ENCODE measurements around the gene UBE2V1. TPM values are rescaled to one million over a fixed set of nuclear protein-coding genes. Genes with fewer than 3 reads are reported as not detected.

Gene UBE2V1
- total RNA-seq, 1 donor from 2014 or later = 149 TPM

DNA sequence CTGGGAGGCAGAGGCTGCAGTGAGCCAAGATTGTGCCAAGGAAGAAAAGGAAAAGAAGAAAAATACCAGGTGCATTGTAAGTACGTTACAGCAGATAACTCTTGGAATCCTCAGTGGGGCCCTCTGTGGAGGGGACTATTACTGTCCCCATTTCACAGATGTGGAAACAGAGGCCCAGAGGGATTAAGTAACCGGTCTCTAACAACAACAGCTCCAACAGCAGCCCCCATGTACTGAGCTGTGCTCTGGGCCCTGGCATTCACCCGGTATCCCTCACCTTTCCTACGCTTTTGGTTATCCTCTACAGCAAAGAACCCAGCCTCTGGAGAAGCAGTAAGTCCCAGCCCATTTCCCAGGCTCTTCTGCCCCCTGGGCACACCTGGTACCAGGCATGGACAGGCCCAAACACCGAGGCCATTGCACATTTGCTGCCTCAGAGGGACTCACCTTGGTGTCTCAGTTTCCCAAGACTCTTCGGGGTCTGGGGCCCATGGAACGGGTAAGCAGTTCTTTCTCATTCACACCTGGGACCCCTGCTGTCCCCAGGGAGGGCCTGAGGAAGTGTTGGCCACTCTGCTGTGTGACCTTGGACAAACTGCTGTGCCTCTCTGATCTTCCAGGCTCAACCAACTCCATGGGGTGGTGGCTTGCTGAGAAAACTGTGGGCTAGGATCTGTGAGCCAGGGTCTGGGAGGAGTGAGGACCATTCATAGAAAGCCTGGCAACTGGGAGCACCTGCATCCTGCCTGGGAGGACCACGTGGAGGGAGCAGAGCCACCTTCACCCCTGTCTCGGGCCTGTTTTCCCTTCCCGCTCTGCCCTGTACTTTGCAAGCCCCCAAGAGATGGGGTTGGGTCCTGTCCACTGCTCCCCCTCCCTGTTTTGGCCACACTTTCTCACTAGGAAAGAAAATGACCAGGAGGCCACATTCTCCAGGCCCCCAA is 70.3 kb downstream of the UBE2V1 start:
- Mint-ChIP-seq H3K4me3 (ENCODE audit: unreplicated experiment) (no peak overlapping the region), H3K36me3 (ENCODE audit: unreplicated experiment) (no peaks in the 10 kb centered on the region), H3K4me1 (ENCODE audit: low read depth, unreplicated experiment) (peaks cover 2% of the 10 kb centered on the region), H3K27ac (ENCODE audit: unreplicated experiment) (no peak overlapping the region), H3K27me3 (ENCODE audit: unreplicated experiment) (no peaks in the 10 kb centered on the region), H3K9me3 (ENCODE audit: unreplicated experiment) (peaks cover 4% of the 10 kb centered on the region)
- no peak for DNase-seq
- TF ChIP-seq, protein P1, sequence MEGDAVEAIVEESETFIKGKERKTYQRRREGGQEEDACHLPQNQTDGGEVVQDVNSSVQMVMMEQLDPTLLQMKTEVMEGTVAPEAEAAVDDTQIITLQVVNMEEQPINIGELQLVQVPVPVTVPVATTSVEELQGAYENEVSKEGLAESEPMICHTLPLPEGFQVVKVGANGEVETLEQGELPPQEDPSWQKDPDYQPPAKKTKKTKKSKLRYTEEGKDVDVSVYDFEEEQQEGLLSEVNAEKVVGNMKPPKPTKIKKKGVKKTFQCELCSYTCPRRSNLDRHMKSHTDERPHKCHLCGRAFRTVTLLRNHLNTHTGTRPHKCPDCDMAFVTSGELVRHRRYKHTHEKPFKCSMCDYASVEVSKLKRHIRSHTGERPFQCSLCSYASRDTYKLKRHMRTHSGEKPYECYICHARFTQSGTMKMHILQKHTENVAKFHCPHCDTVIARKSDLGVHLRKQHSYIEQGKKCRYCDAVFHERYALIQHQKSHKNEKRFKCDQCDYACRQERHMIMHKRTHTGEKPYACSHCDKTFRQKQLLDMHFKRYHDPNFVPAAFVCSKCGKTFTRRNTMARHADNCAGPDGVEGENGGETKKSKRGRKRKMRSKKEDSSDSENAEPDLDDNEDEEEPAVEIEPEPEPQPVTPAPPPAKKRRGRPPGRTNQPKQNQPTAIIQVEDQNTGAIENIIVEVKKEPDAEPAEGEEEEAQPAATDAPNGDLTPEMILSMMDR (IDR thresholded peaks at IDR 0.05; ENCODE audit: partially characterized antibody, unreplicated experiment) = no peak

DNA sequence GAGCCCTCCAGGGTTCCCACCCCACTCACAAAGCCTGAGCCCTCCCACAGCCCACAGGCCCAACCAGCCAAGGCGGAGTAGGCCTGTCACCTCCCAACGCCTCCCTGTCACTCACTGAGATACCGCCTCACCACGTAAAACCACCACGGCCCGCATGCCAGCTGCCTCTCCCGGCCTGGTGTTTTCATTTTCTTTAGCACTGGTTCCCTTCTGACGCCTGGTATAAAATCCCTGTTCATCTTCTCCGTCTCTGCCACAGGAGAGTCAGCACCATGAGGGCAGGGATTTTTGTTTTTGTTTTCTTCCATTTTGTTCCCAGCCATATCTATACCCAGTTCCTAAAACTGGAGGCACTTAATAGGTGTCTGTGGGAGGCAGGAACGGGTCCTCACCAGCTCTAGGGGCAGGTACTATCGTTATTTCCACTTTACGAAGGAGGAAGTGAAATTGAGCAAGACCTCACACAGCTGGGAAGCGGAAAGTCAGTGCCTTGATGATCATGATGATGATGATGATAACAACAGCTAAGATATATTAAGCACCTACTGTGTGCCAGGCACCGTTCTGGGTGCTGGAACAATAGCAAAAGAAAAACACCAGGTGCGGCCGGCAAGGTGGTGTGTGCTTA is 71.6 kb downstream of the UBE2V1 start:
- TF ChIP-seq, protein P1 (IDR thresholded peaks at IDR 0.05; ENCODE audit: partially characterized antibody, unreplicated experiment) = no peak
- Mint-ChIP-seq H3K27ac (ENCODE audit: unreplicated experiment) (no peak overlapping the region), H3K36me3 (ENCODE audit: unreplicated experiment) (no peaks in the 10 kb centered on the region), H3K4me3 (ENCODE audit: unreplicated experiment) (peak overlapping the region; percentile 34), H3K9me3 (ENCODE audit: unreplicated experiment) (peaks cover 4% of the 10 kb centered on the region), H3K27me3 (ENCODE audit: unreplicated experiment) (no peaks in the 10 kb centered on the region), H3K4me1 (ENCODE audit: low read depth, unreplicated experiment) (peaks cover 2% of the 10 kb centered on the region)
- DNase-seq = no peak

DNA sequence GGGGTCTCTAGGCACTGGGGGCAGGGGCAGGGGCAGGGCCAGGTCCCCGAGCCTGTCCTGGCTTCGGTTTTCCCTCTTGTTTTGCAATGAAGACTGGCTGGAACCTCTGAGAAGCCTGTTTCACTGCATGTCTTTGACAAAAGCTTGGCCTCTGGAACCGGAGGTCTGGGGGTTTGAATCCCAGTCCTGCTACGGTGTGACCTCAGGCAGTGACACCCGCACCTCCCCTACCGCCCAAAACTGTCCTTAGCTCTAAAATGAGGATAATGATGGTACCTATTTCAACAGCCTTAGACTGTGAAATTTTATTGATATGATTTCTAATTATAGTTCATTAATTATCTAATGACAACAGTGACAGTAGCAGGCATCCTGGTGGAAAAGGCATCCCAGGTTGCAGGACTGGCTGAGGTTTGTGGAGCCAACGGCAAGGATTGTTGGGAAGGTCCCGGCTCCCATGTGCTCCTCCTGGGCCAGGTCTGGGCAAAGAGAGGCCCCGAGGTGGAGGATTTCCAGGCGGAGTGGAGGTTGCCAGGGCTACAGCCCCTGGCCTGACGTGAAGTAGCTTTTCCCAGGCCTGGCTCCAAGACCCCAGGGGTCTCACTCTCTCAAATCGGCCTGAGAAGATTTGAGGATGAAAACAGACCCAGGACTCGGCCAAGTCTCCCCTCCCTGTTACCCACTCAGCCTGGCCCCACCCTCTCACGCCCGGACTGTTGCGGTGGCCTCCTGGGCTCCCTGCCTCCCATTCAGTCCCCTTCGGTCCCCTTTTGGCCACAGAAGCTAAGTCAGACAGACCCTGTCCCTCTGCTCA is 72.3 kb downstream of the UBE2V1 start:
- Mint-ChIP-seq H3K9me3 (ENCODE audit: unreplicated experiment) (peaks cover 3% of the 10 kb centered on the region), H3K27me3 (ENCODE audit: unreplicated experiment) (no peaks in the 10 kb centered on the region), H3K4me3 (ENCODE audit: unreplicated experiment) (no peak overlapping the region), H3K4me1 (ENCODE audit: low read depth, unreplicated experiment) (peaks cover 2% of the 10 kb centered on the region), H3K36me3 (ENCODE audit: unreplicated experiment) (no peaks in the 10 kb centered on the region), H3K27ac (ENCODE audit: unreplicated experiment) (no peak overlapping the region)
- TF ChIP-seq, protein P1 (IDR thresholded peaks at IDR 0.05; ENCODE audit: partially characterized antibody, unreplicated experiment) = no peak
- DNase-seq = no peak

DNA sequence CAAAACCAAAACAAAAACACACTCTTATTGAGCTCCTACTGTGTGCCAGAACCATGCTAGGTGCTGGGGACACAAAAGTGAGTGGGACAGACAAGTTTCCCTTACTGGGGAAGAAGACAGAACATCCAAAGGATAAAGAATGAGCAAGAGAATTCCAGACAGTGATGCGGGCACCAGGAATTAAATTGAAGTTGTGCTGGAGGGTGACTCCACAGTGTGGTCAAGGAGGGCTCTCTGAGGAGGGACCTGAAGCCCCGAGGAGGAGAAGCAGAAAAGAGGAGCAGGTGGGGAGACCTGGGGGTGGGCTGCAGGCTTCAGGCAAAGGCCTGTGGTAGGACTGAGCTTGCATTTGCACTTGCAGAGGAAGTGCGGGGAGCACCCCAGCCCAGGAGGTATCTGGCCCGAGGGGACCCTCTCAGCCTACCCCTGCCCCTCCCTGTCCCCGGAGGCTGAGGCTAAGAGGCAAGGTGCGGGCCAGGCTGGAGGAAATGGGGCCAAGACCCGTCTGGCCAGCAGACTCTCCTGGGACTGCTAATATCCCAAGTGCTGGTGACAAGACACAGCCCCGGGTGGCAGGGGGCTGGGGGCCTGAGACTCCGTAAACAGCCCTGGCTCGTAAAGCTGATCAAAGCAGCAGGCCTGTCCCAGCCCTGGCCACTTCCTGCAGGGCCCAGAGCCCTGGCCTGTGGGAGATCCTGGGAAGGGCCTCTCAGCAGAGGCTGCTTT is 73.1 kb downstream of the UBE2V1 start:
- H3K4me3 Mint-ChIP-seq (ENCODE audit: unreplicated experiment) = no peak overlapping the region
- TF ChIP-seq, protein P1 (IDR thresholded peaks at IDR 0.05; ENCODE audit: partially characterized antibody, unreplicated experiment) = no peak
- H3K27ac Mint-ChIP-seq (ENCODE audit: unreplicated experiment) = no peak overlapping the region
- peaks cover 2% of the 10 kb centered on the region for H3K4me1 Mint-ChIP-seq (ENCODE audit: low read depth, unreplicated experiment)
- H3K27me3 Mint-ChIP-seq (ENCODE audit: unreplicated experiment) = no peaks in the 10 kb centered on the region
- no peaks in the 10 kb centered on the region for H3K36me3 Mint-ChIP-seq (ENCODE audit: unreplicated experiment)
- H3K9me3 Mint-ChIP-seq (ENCODE audit: unreplicated experiment) = peaks cover 1% of the 10 kb centered on the region
- no peak for DNase-seq
